Right lobe of liver (tissue), 6 donors: ENCODE results near the gene PLEKHG4B. TPM values are rescaled to one million over a fixed set of nuclear protein-coding genes. Genes with fewer than 3 reads are reported as not detected.

Experiments
- ATAC-seq, 4 donors: fragments of 200-7000 bp; cut with Tn5 transposase; one replicate each; pipeline ENCODE4 v1.9.1; 2020; ENCODE audit warnings: mild to moderate bottlenecking in 4 of 4, moderate library complexity in 4 of 4
- DNase-seq, 3 donors: peaks; one replicate each; pipeline ENCODE4 v3.0.0-alpha.2; 2020
- H3K27ac ChIP-seq, 3 donors: fragments of 200-600 bp; one replicate each; pipeline ENCODE4 v1.8.0; 2022
- H3K27me3 ChIP-seq, 2 donors: fragments of 200-600 bp; one replicate each; pipeline ENCODE4 v1.8.0; 2022
- H3K36me3 ChIP-seq, 4 donors: fragments of 200-600 bp; sonication (generic) in 1 of 4; one replicate each; pipeline versions ENCODE4 v1.5.1 to v1.8.0; 2017 to 2022; ENCODE audit warnings: control low read depth in 1 of 4
- H3K4me1 ChIP-seq, 4 donors: fragments of 200-600 bp; sonication (generic) in 1 of 4; one replicate each; pipeline versions ENCODE4 v1.5.1 to v1.8.0; 2017 to 2022; ENCODE audit warnings: control low read depth in 1 of 4
- H3K4me3 ChIP-seq, 3 donors: fragments of 200-600 bp; one replicate each; pipeline ENCODE4 v1.8.0; 2022
- H3K9me3 ChIP-seq, 4 donors: fragments of 200-600 bp; sonication (generic) in 1 of 4; one replicate each; pipeline versions ENCODE4 v1.5.1 to v1.8.0; 2017 to 2022; ENCODE audit warnings: control low read depth in 1 of 4
- POLR2A ChIP-seq: fragments of 450-650 bp; IDR thresholded peaks from one replicate; pipeline ENCODE4 v1.6.1; 2017; ENCODE audit warnings: antibody characterized with exemption, mild to moderate bottlenecking
- WGBS: methylation state at CpG from one replicate; pipeline ENCODE4 v1.1.6; 2018; ENCODE audit warnings: low coverage, low lambda C conversion rate; ENCODE audit not compliant: insufficient coverage; ENCODE audit errors: missing lambda C conversion rate; 5-methylcytosine and 5-hydroxymethylcytosine counted together
- intact Hi-C, 2 donors: fragments of 100-400 bp; cut with DNase I; formaldehyde crosslinking; loops; one replicate each; pipeline versions ENCODE4 v1.11.2 to v1.14.1; 2022
- total RNA-seq, 6 experiments: library from RNA; depleted of rRNA in 2 of 6; stranded (reverse); fragments of >200 nt in 2 of 6; fragmentation: NEBNext Ultra II Directional in 3 of 6; extraction: Animal tissue kit (Norgen Biotek cat#: 25700) in 3 of 6; gene quantifications; one replicate each; pipeline versions ENCODE4 v1.1.0 to v1.2.4, GENCODE V29; 2016 to 2023
- TF ChIP-seq, protein P1 (sequence below), 4 donors: fragments of 200-600 bp in 3 of 4; fragments of 450-650 bp in 1 of 4; IDR thresholded peaks; one replicate each; pipeline versions ENCODE4 v1.5.1 to v1.8.0; 2016 to 2022; ENCODE audit warnings: antibody characterized with exemption in 4 of 4, mild to moderate bottlenecking in 2 of 4
- donor health status: DM: no; HTN: yes; CAD: no.
- donor health status: DM: no; HTN: no; CAD: no.
- donor health status: DM: no; HTN: no; CAD: no.
- donor health status: DM: no; HTN: yes; CAD: no.
- donor health status: DM: no; HTN: yes; CAD: no.

Gene PLEKHG4B
- total RNA-seq, 6 experiments from 2014 or later: 0.13 to 0.18 TPM; not detected in 4

DNA sequence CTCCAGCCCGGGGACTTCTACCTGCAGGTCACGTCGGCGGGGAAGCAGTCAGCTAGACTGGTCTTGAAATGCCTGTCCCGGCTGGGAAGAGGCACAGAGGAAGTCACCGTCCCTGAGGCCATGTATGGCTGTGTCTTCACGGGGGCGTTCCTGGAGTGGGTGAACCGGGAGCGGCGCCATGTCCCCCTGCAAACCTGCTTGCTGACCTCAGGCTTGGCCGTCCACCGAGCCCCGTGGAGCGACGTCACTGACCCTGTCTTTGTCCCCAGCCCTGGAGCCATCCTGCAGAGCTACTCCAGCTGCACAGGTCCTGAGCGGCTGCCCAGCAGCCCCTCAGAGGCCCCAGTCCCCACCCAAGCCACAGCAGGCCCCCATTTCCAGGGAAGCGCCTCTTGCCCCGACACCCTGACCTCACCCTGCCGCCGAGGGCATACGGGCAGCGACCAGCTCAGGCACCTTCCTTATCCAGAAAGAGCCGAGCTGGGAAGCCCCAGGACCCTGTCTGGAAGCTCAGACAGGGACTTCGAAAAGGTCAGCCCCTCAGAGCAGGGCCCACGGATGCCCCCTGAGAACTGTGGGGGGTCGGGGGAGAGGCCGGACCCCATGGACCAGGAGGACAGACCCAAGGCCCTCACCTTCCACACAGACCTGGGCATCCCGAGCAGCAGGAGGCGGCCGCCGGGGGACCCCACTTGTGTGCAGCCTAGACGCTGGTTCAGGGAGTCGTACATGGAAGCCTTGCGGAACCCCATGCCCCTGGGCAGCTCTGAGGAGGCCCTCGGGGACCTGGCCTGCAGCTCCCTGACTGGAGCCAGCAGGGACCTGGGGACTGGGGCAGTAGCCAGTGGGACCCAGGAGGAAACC is 47.8 kb downstream of the PLEKHG4B start:
- DNase-seq: no peak
- H3K9me3 ChIP-seq: no peaks in the 10 kb centered on the region
- intact Hi-C loops: no loop called here
- no peak overlapping the region for H3K4me3 ChIP-seq
- 80% methylated on average over 3 of the region's 36 CpGs for WGBS
- no peak overlapping the region for H3K27ac ChIP-seq
- no peaks in the 10 kb centered on the region for H3K4me1 ChIP-seq
- TF ChIP-seq, protein P1, sequence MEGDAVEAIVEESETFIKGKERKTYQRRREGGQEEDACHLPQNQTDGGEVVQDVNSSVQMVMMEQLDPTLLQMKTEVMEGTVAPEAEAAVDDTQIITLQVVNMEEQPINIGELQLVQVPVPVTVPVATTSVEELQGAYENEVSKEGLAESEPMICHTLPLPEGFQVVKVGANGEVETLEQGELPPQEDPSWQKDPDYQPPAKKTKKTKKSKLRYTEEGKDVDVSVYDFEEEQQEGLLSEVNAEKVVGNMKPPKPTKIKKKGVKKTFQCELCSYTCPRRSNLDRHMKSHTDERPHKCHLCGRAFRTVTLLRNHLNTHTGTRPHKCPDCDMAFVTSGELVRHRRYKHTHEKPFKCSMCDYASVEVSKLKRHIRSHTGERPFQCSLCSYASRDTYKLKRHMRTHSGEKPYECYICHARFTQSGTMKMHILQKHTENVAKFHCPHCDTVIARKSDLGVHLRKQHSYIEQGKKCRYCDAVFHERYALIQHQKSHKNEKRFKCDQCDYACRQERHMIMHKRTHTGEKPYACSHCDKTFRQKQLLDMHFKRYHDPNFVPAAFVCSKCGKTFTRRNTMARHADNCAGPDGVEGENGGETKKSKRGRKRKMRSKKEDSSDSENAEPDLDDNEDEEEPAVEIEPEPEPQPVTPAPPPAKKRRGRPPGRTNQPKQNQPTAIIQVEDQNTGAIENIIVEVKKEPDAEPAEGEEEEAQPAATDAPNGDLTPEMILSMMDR (IDR thresholded peaks at IDR 0.05): no peak
- no peak for TF ChIP-seq POLR2A
- H3K36me3 ChIP-seq: no peaks in the 10 kb centered on the region
- H3K27me3 ChIP-seq: no peaks in the 10 kb centered on the region
- ATAC-seq: peak in 1 of 4 donors; percentile 12

- no peak overlapping the region for H3K27ac ChIP-seq
- no peak overlapping the region for H3K4me3 ChIP-seq
- no peaks in the 10 kb centered on the region for H3K9me3 ChIP-seq
- no peaks in the 10 kb centered on the region for H3K4me1 ChIP-seq
- no peaks in the 10 kb centered on the region for H3K36me3 ChIP-seq
- peak in 1 of 4 donors; percentile 15 for ATAC-seq
- no peak for DNase-seq
- H3K27me3 ChIP-seq: no peaks in the 10 kb centered on the region
- no CpG with 5 or more reads among the region's 7 CpGs for WGBS
- TF ChIP-seq POLR2A: no peak
- TF ChIP-seq, protein P1 (IDR thresholded peaks at IDR 0.05): no peak
- intact Hi-C loops: no loop called here
Observed at GRCh38 chr5:140443-140829, 48.5 kb downstream of the PLEKHG4B start.

DNA sequence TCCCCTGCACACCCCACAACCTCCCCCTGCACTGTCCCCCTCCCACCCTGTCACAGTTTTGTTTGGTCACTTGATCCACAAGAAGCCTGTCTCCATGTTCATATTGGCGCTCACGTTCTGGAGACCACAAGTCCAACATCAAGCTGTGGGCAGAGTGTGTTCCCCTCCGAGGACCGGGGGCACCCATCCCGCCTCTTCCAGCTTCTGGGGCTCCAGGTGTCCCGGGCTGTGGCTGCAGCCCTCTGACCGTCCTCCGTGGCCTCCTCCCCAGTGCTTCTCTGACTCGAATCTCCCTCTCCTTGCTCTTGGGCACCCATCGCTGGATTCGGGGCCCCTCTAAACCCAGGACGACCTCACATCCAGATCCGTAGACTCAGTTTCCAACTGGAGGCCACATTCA is 49.2 kb downstream of the PLEKHG4B start:
- 76% methylated on average over 13 of the region's 13 CpGs for WGBS
- Histone ChIP-seq H3K4me1 (no peaks in the 10 kb centered on the region), H3K9me3 (no peaks in the 10 kb centered on the region), H3K4me3 (no peak overlapping the region), H3K27ac (no peak overlapping the region), H3K27me3 (no peaks in the 10 kb centered on the region), H3K36me3 (no peaks in the 10 kb centered on the region)
- ATAC-seq: no peak
- DNase-seq: no peak
- intact Hi-C loops: no loop called here
- no peak for TF ChIP-seq POLR2A
- TF ChIP-seq, protein P1 (IDR thresholded peaks at IDR 0.05): no peak

DNA sequence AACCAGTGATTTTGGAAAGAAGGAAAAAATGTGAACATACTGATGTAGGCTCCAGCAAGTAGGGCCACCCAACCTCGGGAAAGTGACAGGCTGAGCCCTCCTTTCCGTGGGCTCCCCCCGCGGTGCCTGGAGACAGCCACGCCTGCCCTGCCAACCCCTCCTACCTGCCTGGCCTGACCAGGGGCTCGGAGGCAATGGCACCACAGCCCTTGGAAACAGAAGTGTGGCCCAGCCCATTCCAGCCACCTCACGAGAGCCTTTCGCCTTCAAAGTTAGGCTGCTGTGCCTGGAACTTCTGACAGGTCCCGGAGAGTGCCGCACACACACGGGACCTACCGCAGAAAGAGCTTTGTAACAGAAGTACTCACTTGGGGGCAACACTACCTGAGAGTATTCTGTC is 49.8 kb downstream of the PLEKHG4B start:
- ATAC-seq (no peak), DNase-seq (no peak)
- TF ChIP-seq POLR2A: no peak
- TF ChIP-seq, protein P1 (IDR thresholded peaks at IDR 0.05): no peak
- intact Hi-C loops: no loop called here
- Histone ChIP-seq H3K4me1 (no peaks in the 10 kb centered on the region), H3K4me3 (no peak overlapping the region), H3K27me3 (no peaks in the 10 kb centered on the region), H3K9me3 (no peaks in the 10 kb centered on the region), H3K36me3 (no peaks in the 10 kb centered on the region), H3K27ac (no peak overlapping the region)
- WGBS: 67% methylated on average over 4 of the region's 12 CpGs
